SU-DHL-6 (cell line): Measurements from ENCODE around the gene LSM14B.

Experiments used
- H2AFZ ChIP-seq: fragments of 200-600 bp; sonication (generic); 2 replicates; pipeline ENCODE4 v1.6.1; 2014; ENCODE audit warnings: low read depth, mild to moderate bottlenecking, moderate library complexity, mixed read lengths, antibody characterized with exemption, low read length; ENCODE audit not compliant: severe bottlenecking
- H3F3A ChIP-seq: fragments of 200-600 bp; shearing (Covaris generic); 2 replicates; pipeline ENCODE4 v1.6.0; 2016; ENCODE audit warnings: antibody characterized with exemption, mild to moderate bottlenecking; ENCODE audit not compliant: insufficient read depth
- H3K27ac ChIP-seq: fragments of 200-600 bp; sonication (generic); 2 replicates; pipeline ENCODE4 v1.5.1; 2016; ENCODE audit warnings: low read depth, mild to moderate bottlenecking, low read length, moderate library complexity, mixed read lengths
- H3K27me3 ChIP-seq: fragments of 200-600 bp; sonication (generic), shearing (Covaris generic); 2 replicates; pipeline ENCODE4 v1.6.0; 2014; ENCODE audit warnings: mild to moderate bottlenecking, low read length
- H3K36me3 ChIP-seq: fragments of 200-600 bp; sonication (generic); 2 replicates; pipeline ENCODE4 v1.6.1; 2014; ENCODE audit warnings: mild to moderate bottlenecking, low read length, mixed read lengths
- H3K4me2 ChIP-seq: fragments of 300-600, 200-600 bp; shearing (Covaris generic), sonication (generic); 2 replicates; pipeline ENCODE4 v1.6.0; 2014; ENCODE audit warnings: low read length, low read depth, mild to moderate bottlenecking; ENCODE audit not compliant: poor library complexity, severe bottlenecking
- H3K4me3 ChIP-seq: fragments of 200-600 bp; sonication (generic); 2 replicates; pipeline ENCODE4 v1.5.1; 2014; ENCODE audit warnings: antibody characterized with exemption, low read length, mild to moderate bottlenecking, mixed read lengths; ENCODE audit not compliant: insufficient read depth, poor library complexity, severe bottlenecking
- H3K79me2 ChIP-seq: fragments of 200-600 bp; sonication (generic); 2 replicates; pipeline ENCODE4 v1.6.1; 2014; ENCODE audit warnings: mild to moderate bottlenecking, low read length, moderate library complexity; ENCODE audit not compliant: insufficient read depth
- H3K9ac ChIP-seq: fragments of 200-600 bp; sonication (generic); 2 replicates; pipeline ENCODE4 v1.7.0; 2014; ENCODE audit warnings: mild to moderate bottlenecking, low read length
- H3K9me2 ChIP-seq: fragments of 200-600 bp; sonication (generic); replicated peaks from 2 replicates; pipeline ENCODE4 v1.6.1; 2014; ENCODE audit warnings: low read length; ENCODE audit not compliant: insufficient read depth
- H3K9me3 ChIP-seq: fragments of 200-600 bp; sonication (generic); 2 replicates; pipeline ENCODE4 v1.6.1; 2014; ENCODE audit warnings: low read length, mixed read lengths; ENCODE audit not compliant: insufficient read depth
- H4K20me1 ChIP-seq: fragments of 200-600 bp; sonication (generic); 2 replicates; pipeline ENCODE4 v1.6.1; 2014; ENCODE audit warnings: low read depth, mild to moderate bottlenecking, antibody characterized with exemption, low read length, moderate library complexity, mixed read lengths
- CTCF ChIP-seq: fragments of 200-600 bp; sonication (generic); IDR thresholded peaks from one replicate; pipeline ENCODE4 v1.5.1; 2017; ENCODE audit warnings: antibody characterized with exemption, mild to moderate bottlenecking, low read length, moderate library complexity; ENCODE audit not compliant: insufficient read depth, poor library complexity, severe bottlenecking
- EZH2phosphoT487 ChIP-seq: fragments of 200-600 bp; sonication (generic), shearing (Covaris generic); conservative IDR thresholded peaks from 2 replicates; pipeline ENCODE4 v1.6.1; 2018; ENCODE audit warnings: mild to moderate bottlenecking, antibody characterized with exemption, low read length, moderate library complexity, mixed read lengths

The LSM14B gene

GRCh38 chr20:62149532-62150309, 27.4 kb downstream of the LSM14B start:
- Histone ChIP-seq H3K27me3 (no peaks in the 10 kb centered on the region), H3K27ac (no peak overlapping the region), H4K20me1 (no peaks in the 10 kb centered on the region; the same call in 1 of the 2 replicates), H3F3A (no peaks in the 10 kb centered on the region), H3K79me2 (peaks cover 73% of the 10 kb centered on the region), H3K4me2 (no peak overlapping the region), H3K4me3 (no peak overlapping the region), H3K36me3 (no peaks in the 10 kb centered on the region), H3K9me2 (no peaks in the 10 kb centered on the region), H3K9ac (no peak overlapping the region), H2AFZ (no peak overlapping the region), H3K9me3 (no peaks in the 10 kb centered on the region)
- no peak for TF ChIP-seq EZH2phosphoT487
- no peak for TF ChIP-seq CTCF

GRCh38 chr20:62150310-62150575, 28.0 kb downstream of the LSM14B start:
- Histone ChIP-seq H3K79me2 (peaks cover 68% of the 10 kb centered on the region), H3K27ac (no peak overlapping the region), H2AFZ (no peak overlapping the region), H3K9ac (no peak overlapping the region), H3K36me3 (no peaks in the 10 kb centered on the region), H3K4me2 (no peak overlapping the region), H3K27me3 (no peaks in the 10 kb centered on the region), H3F3A (no peaks in the 10 kb centered on the region), H4K20me1 (no peaks in the 10 kb centered on the region; the same call in 1 of the 2 replicates), H3K4me3 (no peak overlapping the region), H3K9me3 (no peaks in the 10 kb centered on the region), H3K9me2 (no peaks in the 10 kb centered on the region)
- no peak for TF ChIP-seq CTCF
- no peak for TF ChIP-seq EZH2phosphoT487

- Histone ChIP-seq H3K79me2 (peaks cover 58% of the 10 kb centered on the region), H3K9me3 (no peaks in the 10 kb centered on the region), H3K4me2 (no peak overlapping the region), H4K20me1 (no peaks in the 10 kb centered on the region; the same call in 1 of the 2 replicates), H2AFZ (no peak overlapping the region), H3K27me3 (no peaks in the 10 kb centered on the region), H3K27ac (no peak overlapping the region), H3K9me2 (no peaks in the 10 kb centered on the region), H3K36me3 (no peaks in the 10 kb centered on the region), H3F3A (no peaks in the 10 kb centered on the region), H3K9ac (no peak overlapping the region), H3K4me3 (no peak overlapping the region)
- no peak for TF ChIP-seq CTCF
- TF ChIP-seq EZH2phosphoT487, result no peak
These were observed 28.9 kb downstream of the LSM14B start for GRCh38 chr20:62151225-62151624.
